ENCODE measurements around the gene KCNJ16.

KCNJ16 gene

DNA sequence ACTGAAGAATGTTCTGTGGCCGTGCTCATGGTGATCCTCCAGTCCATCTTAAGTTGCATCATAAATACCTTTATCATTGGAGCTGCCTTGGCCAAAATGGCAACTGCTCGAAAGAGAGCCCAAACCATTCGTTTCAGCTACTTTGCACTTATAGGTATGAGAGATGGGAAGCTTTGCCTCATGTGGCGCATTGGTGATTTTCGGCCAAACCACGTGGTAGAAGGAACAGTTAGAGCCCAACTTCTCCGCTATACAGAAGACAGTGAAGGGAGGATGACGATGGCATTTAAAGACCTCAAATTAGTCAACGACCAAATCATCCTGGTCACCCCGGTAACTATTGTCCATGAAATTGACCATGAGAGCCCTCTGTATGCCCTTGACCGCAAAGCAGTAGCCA lies 57.5 kb downstream of the KCNJ16 start:
- no peak for DNase-seq

DNA sequence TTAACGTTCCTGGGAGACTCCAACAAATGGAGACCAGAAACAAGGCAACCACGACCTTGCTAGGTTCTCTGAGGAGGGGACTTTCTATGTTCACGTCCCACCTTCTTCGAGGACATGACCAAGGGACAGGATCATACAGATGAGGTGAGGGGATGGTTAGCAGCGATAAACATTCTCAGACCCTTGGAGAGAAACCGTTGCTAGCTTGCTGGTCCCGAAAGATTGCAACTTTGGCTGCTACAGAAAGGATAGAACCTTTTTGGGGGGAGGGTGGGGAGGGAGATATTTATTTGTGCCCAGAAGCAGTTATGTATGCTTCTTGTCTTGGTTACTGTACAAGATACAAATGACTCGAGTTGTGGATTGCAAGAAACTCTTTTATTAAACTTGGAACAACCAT lies 59.0 kb downstream of the KCNJ16 start:
- no peak for DNase-seq

DNA sequence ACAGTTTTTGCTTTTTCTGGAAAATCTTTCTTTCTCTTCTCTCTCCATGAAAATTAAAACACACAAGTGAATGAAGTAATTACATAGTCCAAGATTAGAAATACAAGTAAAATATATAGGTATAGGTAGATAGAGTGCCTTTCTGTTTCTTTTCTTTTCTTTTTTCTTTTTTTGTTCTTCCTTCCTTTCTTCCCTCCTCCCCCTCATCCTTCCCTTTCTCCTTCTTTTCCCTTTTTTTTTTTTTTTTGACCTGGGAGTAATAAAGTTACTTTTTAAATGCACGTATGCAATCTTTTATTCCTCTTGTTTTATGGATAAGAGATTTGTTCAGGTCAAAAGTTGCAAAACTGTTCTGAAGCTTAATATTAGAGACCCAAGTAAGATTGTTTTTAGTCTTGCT lies 59.8 kb downstream of the KCNJ16 start:
- DNase-seq, result no peak

DNA sequence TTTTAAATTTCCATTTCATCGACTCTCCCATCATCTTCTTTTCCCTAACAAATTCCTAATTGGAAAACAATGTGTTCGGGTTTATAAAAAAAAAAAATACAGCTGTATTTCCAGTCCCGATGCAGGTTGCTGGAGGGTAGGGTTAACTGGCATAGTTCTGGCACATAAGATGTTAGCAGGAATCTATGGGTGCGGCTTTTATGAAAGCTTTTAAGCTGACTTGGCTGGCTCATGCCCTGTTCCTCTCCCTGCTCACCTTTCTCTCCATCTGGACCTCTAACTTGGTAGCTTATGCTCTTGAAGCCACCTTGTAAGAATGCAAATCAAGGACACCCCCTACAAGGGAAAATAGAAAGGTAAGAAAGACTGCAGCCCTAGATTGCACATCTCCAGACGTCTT lies 61.1 kb downstream of the KCNJ16 start:
- no peak for DNase-seq

DNA sequence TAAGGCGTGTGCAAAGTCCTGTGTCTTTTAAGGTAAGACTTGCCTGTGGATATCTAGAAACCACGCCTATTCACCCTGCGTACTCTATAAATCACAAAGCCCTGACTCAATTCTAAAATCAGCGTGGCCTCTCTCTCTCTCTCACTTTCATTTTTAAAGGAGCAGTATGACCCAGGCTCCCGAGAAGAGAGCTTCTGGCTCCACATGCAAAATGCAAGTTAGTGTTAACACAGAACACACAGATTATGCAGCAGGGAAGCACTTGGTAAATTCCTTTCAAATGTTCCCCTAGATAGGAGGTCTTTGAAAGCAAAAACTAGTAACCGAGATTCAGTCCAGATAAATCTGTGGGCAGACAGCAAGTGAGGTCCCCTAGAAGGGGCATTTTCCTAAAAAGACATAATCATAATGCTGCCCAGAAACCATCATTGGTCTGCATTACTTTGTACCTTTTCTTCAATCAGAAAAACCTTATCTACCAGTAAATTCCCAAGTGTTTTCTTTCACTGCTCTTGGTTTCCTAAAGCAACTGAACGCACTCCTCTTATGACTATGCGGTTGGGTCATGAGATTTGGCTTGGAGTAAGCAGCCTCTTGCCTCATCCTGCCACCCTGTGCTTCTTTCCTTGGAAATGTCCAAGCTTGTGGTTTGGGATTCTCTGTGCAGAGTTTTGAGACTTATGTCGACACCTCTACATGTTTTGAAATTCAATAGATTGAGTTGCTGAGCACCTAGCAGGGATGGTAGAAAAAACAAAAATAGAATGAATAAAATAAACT lies 62.6 kb downstream of the KCNJ16 start:
- no peak for DNase-seq

- no peak for DNase-seq
Observed at GRCh38 chr17:70138291-70138865, 63.4 kb downstream of the KCNJ16 start.

- DNase-seq, result no peak
Observed at GRCh38 chr17:70139449-70139993, 64.5 kb downstream of the KCNJ16 start.

DNA sequence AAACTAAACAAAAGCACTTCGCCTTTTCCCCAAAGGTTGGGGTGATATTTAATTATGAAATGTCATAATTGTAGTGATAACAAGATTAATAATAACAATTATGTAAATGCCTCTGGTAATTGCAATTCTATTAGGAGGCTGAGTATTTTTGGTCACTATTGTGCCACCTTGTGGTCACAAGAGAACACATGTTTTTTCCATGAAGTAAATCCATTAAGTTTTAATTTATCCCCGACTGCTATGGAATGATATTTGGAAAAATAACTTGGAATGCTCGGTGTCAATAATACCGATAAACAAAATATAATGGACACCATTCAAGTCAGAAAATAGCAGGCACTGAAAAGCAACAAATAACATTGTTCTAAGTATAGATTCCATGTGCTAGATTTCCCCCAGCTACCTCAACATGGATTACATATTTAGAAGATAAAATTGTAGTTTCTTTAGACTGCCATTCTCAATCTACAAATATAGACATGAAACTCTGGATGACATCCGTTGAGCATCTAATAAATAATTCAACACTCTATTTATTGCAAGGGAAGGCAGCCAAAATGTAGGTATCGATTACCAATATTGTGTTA lies 69.3 kb downstream of the KCNJ16 start:
- DNase-seq, result no peak

DNA sequence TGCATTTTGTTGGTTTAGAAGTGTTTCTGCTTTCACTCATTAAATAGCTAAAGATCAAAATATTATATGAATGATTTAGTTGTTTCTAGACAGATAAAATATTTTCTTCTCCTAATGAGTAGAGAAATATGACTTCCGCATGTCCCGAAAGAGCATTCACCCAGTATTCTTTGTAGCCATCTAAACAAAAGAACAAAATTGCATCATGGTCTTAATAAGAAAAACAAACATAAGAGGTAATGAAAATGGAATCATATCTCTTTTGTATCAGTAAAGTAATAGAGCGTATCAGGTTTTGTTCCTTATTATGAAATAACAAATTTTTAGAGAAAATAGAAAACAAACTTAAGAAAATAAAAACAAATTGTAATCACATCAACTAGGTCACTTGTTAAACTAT lies 78.2 kb downstream of the KCNJ16 start:
- DNase-seq, result no peak

DNA sequence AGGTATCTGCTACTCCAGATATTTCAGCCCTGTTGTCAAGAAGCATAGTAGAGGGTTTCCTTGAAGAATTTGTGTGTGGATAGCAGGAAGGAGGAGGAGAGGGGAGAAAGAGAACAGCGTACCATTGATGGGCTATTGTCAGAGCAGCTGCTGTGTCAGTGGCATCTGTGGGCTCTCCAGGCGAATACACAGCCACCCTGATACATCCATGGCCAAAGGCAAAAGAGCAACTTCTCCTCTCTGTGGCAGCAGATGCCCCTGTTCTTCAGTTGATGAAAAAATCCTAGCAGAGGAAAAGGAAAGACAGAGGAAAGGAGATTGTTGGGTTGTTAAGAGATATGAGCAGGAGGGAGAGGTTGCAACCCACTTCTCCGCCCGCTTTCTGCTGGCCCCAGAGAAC lies 82.1 kb downstream of the KCNJ16 start:
- no peak for DNase-seq

GRCh38 chr17:70158180-70158579 lies 83.2 kb downstream of the KCNJ16 start:
- DNase-seq, result no peak

GRCh38 chr17:70158591-70158990 lies 83.6 kb downstream of the KCNJ16 start:
- no peak for DNase-seq

DNA sequence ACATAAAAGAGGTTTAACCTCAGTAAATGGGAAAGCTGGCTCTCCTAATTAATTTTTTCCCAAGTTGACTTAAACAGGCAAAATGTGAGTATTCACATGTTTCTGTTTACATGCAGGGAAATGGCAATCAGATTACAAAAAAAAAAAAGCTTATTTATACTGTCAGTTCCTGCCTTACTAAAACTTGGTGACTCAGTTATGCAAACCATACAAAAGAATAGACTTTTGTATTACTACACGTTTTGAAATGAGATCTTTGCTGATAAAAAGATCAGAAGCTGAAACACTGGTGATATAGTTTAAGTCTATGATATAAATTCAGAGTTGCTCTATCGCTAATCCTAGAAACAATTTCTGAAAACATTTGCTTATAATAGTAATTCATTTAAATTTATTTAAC lies 85.0 kb downstream of the KCNJ16 start:
- no peak for DNase-seq

- DNase-seq, result no peak
Observed at GRCh38 chr17:70161519-70161918, 86.5 kb downstream of the KCNJ16 start.

DNA sequence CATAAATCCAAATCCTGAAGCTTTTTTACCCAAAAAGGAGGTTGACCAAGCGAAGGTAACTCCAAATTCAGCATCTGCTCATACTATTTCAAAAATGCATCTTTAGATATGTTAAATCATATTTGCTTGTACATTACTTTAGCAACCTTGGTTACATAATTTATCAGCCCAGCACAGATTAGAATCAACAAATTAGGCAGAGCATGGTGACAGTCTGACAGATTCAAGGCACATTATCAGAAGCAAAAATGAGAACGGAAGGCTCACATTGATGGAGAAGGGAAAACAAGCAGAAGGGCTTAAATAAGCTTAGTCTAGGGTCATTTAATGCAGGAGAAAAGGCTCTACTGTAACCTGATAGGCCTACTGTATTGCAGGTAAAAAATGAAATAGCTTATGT lies 90.4 kb downstream of the KCNJ16 start:
- no peak for DNase-seq

GRCh38 chr17:70166615-70167014 lies 91.6 kb downstream of the KCNJ16 start:
- no peak for DNase-seq

GRCh38 chr17:70168044-70168976 lies 93.3 kb downstream of the KCNJ16 start:
- DNase-seq, result no peak

DNA sequence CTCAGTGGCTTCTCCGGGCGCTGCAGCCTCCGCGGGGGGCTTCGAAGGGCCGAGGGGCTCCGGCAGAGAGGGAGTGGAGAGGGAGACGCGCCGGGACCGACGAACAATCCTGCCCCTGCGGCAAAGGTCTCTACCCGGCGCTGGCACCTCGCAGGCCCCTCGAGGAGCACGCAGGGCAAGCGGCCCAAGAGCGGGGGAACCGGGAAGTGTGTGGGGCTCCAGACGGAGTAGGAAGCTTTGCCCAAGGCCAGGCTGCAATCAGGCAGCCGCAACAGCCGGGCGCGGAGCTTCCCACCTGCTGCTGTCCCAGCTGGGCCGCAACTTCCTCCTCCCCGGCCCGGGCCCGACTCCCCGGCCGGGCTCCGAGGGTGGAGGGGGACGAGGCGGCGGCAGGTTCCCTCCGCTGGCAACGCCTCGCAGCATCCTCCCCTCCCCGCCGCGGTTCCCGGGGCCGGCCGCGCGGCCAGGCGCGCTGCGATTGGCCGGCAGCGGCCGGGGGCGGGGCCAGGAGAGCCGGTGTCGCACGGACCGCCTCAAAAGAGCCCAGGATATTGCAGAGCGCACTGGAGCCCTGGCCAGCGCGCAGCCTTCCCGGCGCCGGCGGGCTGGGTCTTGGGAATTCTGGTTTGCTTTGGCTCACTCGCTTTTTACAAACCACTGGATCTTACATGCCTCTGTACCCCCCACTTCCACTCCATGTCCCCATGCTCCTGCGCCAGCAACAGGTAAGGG lies 94.1 kb downstream of the KCNJ16 start, which contains the start of gene KCNJ2:
Gene KCNJ2 (plus strand): TSS at position 556 of the 732 bp plus-strand sequence. CDS start 5,508 bp downstream, outside the sequence.
- peak; percentile 41 for DNase-seq

DNA sequence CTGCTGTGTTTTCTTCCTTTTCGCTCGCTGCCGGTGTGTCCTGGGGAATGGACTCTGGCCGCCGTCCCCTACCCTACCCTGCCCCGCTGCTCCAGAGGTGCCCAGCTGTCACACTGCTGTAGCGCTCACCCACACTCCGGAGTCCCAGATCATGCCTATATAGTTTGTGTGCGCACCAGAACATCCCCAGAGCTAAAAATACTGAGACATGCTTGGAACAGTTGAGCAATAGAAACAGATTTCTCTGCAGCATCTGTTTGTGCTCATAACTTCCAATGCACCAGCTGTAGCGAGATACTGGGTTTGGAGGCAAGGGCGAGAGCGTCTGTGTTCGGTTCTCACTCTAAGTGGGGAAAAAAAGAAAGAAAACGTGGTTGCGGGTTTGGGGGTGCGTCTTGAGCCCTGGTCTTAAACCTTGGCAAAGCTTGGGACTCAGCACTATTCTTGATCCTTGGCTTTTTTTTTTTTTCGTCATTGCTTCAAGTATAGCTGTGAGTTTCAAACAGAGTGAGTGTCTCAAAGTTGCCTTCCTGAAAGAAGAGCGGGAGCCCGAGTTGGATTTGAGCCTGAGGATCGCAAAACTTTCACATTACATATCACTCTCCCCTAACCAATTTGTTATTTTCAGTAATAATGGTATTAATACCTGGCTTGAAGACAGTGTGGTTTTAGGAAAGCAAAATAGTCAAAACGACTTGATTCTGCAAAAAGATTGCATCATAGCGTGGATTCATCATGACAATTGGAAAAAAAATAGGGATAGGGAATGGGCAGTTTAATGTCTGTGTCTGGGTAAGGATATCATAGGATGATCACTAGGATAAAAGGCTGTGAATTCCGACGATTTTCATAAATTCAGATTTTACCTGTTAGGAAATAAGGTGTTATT lies 94.9 kb downstream of the KCNJ16 start:
- no peak for DNase-seq

GRCh38 chr17:70171159-70171558 lies 96.1 kb downstream of the KCNJ16 start:
- DNase-seq, result no peak

DNA sequence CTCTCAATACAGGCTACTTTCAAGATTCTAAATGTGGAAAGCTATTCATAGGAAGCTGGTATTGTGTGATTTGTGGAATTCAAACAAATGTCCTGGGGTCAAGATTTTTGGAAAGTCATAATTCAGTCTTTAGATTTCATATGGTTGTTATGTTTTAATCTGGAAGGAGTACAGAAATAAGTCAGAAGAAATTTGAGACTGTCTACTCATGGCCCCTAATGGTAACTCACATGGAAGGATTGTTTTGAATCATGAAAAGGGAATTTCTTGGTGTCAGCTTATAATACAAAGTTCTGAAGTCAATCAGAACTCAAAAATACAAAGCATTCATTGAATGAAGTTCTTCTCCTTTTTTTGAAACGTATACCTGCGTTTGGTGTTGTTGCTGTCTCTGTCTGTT lies 97.4 kb downstream of the KCNJ16 start:
- DNase-seq, result no peak

All from activated CD4-positive, CD25-positive, alpha-beta regulatory T cell treated with anti-CD3 and anti-CD28 coated beads, Interleukin-2, amount 50 U/mL, for 72 hours (primary cell).